ENCODE measurements around the gene FAM168A. TPM values are rescaled to one million over a fixed set of nuclear protein-coding genes. Genes with fewer than 3 reads are reported as not detected.
A peak's percentile ranks its signal among the peaks of the same experiment; 100 is the strongest.

Gene FAM168A
- total and polyA plus RNA-seq, 12 donors, result 7.7 to 41.8 (median 35.3) TPM

- Histone ChIP-seq H3K36me3 (replicated peaks in 1 of 2) (no peaks in the 10 kb centered on the region), H3K4me3 (no peak overlapping the region), H3K9me3 (replicated peaks in 1 of 3) (no peaks in the 10 kb centered on the region), H3K4me1 (replicated peaks in 1 of 2) (peaks cover 0 to 22% of the 10 kb centered on the region in 2 donors), H3K27ac (peak overlapping the region in 2 of 5 donors; percentile 49 to 65), H3K27me3 (no peaks in the 10 kb centered on the region)
- peak in 4 of 7 donors; percentile 37 to 71 (median 51) for DNase-seq
- TF ChIP-seq POLR2A (IDR thresholded peaks at IDR 0.05), result no peak
- no peak for TF ChIP-seq CTCF (IDR thresholded peaks at IDR 0.05)
- intact Hi-C loops (cut with DNase I), result no loop called here
- WGBS, 4 donors, result 62 to 80% (median 69%) methylated on average over 12 to 23 of the region's 23 CpGs
These were observed 209.4 kb downstream of the FAM168A start for GRCh38 chr11:73388265-73389133.

- Histone ChIP-seq H3K27me3 (no peaks in the 10 kb centered on the region), H3K36me3 (replicated peaks in 1 of 2) (no peaks in the 10 kb centered on the region), H3K9me3 (replicated peaks in 1 of 3) (no peaks in the 10 kb centered on the region), H3K4me1 (replicated peaks in 1 of 2) (peaks cover 0 to 30% of the 10 kb centered on the region in 2 donors), H3K27ac (peak overlapping the region in 2 of 5 donors; percentile 49 to 65), H3K4me3 (no peak overlapping the region)
- TF ChIP-seq POLR2A (IDR thresholded peaks at IDR 0.05), result no peak
- TF ChIP-seq CTCF (IDR thresholded peaks at IDR 0.05), result no peak
- 76 to 93% (median 84%) methylated on average over 8 to 21 of the region's 21 CpGs for WGBS, 4 donors
- no peak for DNase-seq
- intact Hi-C loops (cut with DNase I), result no loop called here
These were observed 210.2 kb downstream of the FAM168A start for GRCh38 chr11:73387594-73388264.

GRCh38 chr11:73386546-73386945 lies 211.4 kb downstream of the FAM168A start:
- Histone ChIP-seq H3K4me3 (no peak overlapping the region), H3K27ac (peak overlapping the region in 2 of 5 donors; percentile 69 to 78), H3K9me3 (replicated peaks in 1 of 3) (no peaks in the 10 kb centered on the region), H3K4me1 (replicated peaks in 1 of 2) (peaks cover 0 to 30% of the 10 kb centered on the region in 2 donors), H3K27me3 (no peaks in the 10 kb centered on the region), H3K36me3 (replicated peaks in 1 of 2) (no peaks in the 10 kb centered on the region)
- intact Hi-C loops (cut with DNase I), result no loop called here
- TF ChIP-seq CTCF (IDR thresholded peaks at IDR 0.05), result no peak
- TF ChIP-seq POLR2A (IDR thresholded peaks at IDR 0.05), result no peak
- 86 to 94% (median 90%) methylated on average over 6 to 8 of the region's 8 CpGs for WGBS, 4 donors
- no peak for DNase-seq

DNA sequence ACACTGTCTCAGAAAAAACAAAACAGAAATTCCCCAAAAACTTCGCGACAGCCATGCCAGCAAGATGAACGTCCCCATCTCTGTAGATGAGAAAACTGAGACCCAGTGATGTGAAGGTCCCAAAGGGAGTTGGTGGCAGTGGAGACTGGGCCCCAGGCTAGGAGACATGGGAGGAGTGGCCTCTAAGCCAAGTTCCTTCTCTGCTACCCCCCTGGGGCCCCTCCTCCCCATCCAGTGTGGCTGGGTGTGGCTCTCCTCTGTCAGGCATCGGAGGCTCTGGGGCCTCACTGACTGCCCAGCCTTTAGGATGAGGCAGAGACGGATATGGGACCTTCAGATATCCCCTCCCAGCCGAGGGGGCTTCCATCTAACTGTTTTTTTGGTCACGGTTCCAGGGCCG lies 211.9 kb downstream of the FAM168A start:
- no peaks in the 10 kb centered on the region for H3K9me3 ChIP-seq (replicated peaks in 1 of 3)
- H3K27ac ChIP-seq, result peak overlapping the region in 4 of 5 donors; percentile 23 to 78 (median 48)
- peaks cover 0 to 30% of the 10 kb centered on the region in 2 donors for H3K4me1 ChIP-seq (replicated peaks in 1 of 2)
- no peaks in the 10 kb centered on the region for H3K27me3 ChIP-seq
- intact Hi-C loops (cut with DNase I), result no loop called here
- no peaks in the 10 kb centered on the region for H3K36me3 ChIP-seq (replicated peaks in 1 of 2)
- no peak for TF ChIP-seq POLR2A (IDR thresholded peaks at IDR 0.05)
- TF ChIP-seq CTCF (IDR thresholded peaks at IDR 0.05), result no peak
- WGBS, 4 donors, result 80 to 91% (median 85%) methylated on average over 5 to 8 of the region's 8 CpGs
- no peak overlapping the region for H3K4me3 ChIP-seq
- peak in 2 of 7 donors; percentile 39 to 44 for DNase-seq
